GM18519 (cell line): ENCODE results near the gene ADCY6.
"Not testable (repeated sequence)": the region's sequence is repeated elsewhere in the genome, so short reads cannot be mapped to it uniquely, and the experiment has no call there.

ENCODE experiments used
- ATAC-seq: cut with Tn5 transposase; IDR thresholded peaks from one replicate; pipeline ENCODE4 v1.9.1; 2021; ENCODE audit warnings: mild to moderate bottlenecking, moderate library complexity; ENCODE audit not compliant: unreplicated experiment, low FRiP score

The ADCY6 gene

DNA sequence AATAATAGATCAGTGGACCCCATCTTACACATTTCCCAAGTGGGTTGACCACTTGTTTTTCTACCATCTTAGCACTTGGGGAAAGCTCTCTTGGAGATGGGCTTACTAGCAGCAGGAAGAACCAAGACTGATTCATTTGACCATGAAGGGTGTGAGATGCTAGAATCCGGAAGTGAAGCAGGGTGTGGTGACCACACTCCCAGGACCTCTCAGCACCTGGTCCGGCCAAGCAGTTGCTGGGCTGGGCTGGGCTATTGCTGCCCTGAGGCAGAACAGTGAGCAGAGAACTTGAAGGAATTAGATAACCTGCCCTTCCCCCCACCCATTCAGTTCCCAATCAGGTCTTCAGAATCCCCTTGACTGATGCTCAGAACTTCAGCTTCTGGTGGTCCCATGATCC, 24.4 kb downstream of the ADCY6 start:
- no peak for ATAC-seq

DNA sequence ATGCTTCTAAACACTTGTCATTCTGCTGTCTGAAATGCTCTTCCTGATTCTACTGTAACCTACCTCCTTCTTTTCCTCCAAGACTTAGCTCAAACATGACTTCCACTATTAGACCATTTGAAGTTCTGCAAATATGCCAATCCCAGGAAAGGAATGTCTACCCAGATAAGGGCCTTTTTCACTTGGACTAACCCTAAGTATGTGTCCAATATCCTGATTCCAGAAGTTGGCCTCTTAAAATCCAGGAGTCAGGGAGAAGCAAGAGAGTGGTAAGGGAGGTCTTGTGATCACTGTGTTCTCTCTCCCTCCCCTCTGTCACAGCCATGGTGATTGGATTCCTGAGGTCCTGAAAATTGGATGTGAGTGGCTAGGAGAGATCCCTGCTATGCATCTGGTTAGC, 30.2 kb downstream of the ADCY6 start:
- no peak for ATAC-seq

DNA sequence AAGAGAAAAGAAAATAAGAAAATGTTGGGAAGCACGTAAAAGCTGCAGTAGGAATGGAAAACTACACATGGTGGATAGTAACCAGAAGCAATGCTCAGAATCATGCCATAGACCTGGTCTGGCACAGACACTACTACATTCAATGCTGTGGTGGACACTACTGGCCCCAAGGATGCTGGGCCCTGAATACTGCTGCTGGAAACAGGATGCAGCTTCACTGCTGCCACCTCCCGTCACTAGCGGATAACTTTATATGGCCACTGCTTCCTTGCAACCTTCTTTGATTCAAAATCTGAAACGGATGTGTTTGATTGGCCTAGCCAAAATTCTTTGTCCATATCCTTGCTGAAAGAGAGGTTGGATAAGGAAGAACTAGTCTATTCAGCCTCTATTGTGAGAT, 30.7 kb downstream of the ADCY6 start:
- ATAC-seq = no peak

DNA sequence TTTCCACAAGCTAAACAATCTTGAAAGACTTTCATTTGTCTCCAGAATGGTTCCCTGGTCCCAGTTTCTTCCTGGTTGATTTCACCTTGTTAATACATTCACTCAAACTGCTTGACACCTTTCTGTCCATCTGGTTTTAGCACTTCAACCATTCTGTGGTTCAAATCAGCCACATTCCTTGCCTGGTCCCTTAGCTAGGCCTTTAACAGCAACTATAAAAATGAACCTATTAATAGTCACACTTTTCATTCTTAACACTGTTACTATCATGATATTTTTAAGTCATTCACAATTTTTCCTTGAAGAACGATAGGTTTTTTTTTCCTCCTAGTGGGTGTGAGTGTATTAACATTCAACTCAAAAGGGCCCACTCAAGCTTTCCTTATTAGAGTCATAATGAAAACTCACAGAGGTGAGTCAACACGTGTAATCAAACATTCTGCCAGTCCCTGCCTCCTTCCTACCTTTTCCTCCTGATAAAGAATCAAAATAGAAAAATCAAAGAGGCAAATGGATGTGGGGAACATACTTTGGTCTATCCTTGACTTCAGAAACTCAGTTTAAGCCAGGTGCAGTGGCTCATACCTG, 38.0 kb downstream of the ADCY6 start:
- no peak for ATAC-seq

DNA sequence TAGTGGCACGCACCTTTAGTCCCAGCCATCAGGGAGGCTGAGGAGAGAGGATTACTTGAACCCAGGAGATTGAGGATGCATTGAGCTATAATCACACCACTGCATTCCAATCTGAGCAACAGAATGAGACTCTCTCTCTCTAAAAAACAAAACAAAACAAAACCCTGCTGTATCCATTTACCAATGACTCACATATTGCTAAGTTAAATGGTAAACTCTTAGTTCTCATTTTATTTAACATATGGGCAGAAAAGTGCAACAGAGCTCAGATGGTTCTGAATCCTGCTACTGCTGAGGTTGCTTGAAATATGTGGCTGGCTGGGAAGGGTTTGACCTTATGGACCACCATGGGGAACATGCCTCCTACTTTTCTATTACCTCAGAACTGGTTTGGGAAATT, 38.7 kb downstream of the ADCY6 start:
- ATAC-seq = no peak

DNA sequence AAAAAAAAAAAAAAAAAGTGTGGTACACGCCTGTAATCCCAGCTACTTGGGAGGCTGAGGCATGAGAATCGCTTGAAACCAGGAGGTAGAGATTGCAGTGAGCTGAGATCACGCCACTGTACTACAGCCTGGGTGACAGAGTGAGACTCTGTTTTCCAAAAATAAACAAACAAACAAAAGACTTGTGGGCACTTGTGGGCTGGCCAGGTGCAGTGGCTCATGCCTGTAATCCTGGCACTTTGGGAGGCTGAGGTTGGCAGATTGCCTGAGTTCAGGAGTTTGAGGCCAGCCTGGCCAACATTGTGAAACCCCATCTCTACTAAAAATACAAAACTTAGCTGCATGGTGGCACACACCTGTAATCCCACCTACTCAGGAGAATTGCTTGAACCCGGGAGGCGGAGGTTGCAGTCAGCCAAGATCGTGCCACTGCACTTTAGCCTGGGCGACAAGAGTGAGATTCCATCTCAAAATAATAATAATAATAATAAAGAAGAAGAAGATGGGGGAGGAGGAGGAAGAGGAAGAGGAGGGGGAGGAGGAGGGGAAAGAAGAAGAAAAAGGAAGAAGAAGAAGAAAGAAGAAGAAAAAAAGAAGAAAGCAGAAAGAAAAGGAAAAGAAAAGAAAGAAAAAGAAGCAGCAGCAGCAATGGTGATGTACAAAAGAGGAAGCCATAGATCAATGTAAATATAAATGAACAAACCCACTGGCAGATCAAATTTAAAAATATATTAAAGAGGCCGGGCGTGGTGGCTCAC, 44.5 kb downstream of the ADCY6 start:
- no peak for ATAC-seq

DNA sequence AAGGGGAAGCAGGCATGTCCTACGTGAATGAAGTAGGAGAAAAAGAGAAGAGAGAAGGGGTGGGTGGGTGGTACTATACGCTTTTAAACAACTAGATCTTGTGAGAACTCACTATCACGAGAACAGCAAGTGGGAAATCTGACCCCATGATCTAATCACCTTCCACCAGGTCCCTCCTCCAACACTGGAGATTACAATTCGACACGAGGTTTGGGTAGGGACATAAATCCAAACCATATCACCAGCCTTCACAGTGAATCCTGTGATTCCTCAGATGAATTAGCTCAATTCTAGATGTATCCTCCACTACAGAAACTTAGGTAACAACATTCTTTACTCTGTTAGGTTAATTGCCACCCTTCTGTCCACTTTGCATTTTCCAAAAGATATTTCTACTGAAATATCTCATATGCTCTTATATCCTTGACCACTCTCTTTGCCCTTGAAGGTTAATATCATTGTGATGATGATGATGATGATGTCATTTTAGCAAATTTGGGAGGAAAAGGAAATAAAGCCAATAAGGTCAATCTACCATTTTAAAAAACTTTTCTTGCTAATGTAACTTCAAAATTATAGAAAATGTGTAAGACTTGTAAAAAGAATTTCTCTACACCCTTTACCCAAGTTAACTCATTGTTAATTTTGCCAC, 49.1 kb downstream of the ADCY6 start:
- ATAC-seq = no peak

DNA sequence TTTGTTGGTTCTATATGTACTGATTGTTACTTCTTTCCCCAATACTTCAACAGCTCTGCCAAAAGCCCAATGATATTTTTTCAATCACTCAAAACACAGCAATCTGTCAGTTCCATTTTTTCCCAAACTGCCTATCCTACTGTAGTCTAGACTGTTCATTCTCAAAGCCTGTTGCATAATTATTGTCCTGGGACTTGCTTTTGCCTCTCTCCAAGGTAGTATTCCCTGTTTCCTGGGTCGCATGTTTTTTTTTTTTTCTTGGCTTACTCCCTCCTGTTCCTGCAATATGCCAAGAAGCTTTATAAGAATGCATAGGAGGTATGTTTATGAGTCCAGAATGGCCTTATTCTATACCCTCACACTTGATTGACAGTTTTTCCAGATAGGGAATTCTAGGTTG, 52.4 kb downstream of the ADCY6 start:
- no peak for ATAC-seq

DNA sequence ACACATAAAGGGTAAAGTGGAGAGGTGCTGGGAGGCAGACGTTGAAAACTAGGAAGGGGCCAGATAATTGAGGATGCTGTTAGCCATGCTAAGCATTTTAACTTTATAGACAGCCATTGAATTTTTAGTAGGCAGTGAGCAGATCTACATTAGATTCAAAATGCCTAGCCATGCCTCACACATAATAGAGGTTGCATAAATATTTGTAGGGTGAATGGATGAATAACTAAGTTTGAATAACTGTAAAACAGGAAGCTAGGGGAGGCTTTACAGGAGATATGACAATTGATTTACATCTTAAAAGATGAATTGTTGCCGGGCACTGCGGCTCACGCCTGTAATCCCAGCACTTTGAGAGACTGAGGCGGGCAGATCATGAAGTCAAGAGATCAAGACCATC, 60.1 kb downstream of the ADCY6 start:
- ATAC-seq = no peak

DNA sequence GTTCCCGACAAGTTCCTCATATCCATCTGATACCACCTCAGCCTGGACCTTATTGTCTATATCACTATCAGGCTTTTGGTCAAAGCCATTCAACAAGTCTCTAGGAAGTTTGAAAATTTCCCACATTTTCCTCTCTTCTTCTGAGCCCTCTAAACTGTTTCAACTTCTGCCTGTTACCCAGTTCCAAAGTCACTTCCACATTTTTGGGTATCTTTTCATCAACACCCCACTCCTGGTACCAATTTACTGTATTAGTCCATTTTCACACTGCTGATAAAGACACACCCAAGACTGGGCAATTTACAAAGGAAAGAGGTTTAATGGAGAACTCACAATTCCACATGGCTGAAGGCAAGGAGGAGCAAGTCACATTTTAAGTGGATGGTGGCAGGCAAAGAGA, 68.2 kb downstream of the ADCY6 start:
- ATAC-seq = not testable (repeated sequence)

DNA sequence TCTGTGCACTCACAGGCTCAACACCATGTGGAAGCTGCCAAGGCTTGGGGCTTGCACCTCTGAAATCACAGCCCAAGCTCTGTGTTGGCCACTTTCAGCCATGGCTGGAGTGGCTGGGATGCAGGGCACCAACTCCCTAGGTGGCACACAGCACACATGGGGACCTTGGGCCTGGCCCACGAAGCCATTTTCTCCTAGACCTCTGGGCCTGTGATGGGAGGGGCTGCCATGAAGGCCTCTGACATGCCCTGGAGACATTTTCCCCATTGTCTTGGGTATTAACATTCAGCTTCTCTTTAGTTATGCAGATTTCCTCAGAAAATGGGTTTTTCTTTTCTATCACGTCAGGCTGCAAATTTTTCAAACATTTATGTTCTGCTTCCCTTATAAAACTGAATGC, 68.7 kb downstream of the ADCY6 start:
- ATAC-seq = not testable (repeated sequence)

DNA sequence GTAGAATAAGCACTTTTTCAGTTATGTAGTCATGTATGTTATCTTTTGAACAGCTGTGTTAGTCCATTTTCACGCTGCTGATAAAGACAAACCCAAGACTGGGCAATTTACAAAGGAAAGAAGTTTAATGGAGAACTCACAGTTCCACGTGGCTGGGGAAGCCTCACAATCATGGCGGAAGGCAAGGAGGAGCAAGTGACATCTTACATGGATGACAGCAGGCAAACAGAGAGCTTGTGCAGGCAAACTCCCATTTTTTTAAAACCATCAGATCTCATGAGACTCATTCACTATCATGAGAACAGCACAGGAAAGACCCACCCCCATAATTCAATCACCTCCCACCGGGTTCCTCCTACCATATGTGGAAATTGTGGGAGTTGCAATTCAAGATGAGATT, 69.9 kb downstream of the ADCY6 start:
- not testable (repeated sequence) for ATAC-seq

DNA sequence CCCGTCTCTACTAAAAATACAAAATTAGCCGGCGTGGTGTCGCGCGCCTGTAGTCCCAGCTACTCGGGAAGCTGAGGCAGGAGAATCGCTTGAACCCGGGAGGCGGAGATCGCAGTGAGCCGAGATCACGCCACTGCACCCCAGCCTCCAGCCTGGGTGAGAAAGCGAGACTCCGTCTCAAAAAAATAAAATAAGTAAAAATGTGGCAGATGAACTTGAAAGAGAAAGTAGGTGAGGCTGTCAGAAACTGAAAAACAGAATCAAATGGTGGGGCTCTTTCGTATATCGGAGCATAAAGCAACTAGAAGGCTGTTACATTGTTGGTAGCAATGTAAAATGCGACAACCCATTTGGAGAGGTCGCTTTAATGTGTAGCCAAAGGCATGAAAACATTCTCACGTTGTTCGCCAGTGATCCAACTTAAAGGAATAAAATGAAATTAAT, 71.6 kb downstream of the ADCY6 start:
- ATAC-seq = no peak

DNA sequence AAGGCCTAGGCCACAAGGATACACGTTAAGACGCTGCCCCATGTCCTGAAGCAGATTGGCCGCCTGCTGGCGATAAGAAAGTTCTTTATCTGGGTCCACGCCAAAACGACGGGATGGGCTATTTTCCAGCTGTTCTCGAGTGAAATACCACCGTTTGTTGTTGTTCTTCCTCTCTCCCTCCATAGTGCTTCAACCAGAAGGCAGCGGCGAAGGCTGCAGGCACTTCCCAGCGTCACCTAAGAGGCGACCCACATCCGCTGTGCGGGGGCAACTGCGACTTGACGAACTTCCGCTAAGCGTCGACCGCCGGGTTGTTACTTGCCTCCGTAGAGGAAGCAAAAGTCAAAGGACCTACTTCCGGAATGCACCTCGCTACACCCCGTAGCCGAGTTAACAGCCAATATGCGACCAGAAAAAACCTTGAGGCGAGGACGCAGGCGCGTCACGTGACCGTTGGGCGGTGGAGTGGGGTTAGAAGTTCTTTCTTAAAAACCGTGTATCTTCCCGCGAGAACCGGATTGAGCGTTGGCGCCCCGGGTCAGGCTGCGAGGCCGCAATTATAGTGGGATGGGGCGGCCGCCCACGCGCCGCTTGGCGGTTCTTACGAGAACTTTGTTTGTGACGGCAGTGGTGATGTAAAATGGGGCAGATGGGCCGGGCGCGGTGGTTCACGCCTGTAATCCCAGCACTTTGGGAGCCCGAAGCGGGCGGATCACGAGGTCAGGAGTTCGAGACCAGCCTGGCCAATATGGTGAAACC, 72.2 kb downstream of the ADCY6 start, which contains the start of gene CCNT1:
TSS of gene CCNT1 (minus strand) at position 215 of the 759 bp plus-strand sequence. CDS start at position 183, 32 bp downstream.
- ATAC-seq = peak; percentile 95
